ENCODE results near the gene ADCY9.

Gene ADCY9

DNA sequence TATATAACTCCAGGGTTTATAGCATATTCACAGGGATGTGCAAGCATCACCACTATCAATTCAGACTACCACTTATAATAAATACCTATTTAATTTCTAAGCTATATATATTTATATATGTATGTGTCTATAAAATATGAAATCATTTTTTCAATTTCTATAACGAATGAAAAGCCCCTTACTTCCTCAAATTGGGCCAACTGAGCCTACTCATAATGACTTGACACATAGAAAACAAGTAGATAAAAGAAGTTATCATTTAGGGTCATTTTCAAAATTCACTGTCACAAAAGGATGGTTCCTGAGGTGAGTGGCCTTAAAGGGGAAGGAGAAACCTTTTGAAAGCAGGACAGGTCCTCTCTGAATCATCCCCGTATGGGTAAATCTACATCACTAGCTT, 114.1 kb downstream of the ADCY9 start:
- no peak for DNase-seq (ENCODE audit: low spot score)
- ChIA-PET CTCF (no interaction called here), POLR2A (ENCODE audit: low non-redundant PET) (no interaction called here)
- no peak overlapping the region for H3K27ac ChIP-seq
- no peak for TF ChIP-seq CTCF (conservative IDR thresholded peaks at IDR 0.05; ENCODE audit: low read depth)

GRCh38 chr16:3999479-4000325, 116.5 kb downstream of the ADCY9 start:
- no peak for TF ChIP-seq CTCF (conservative IDR thresholded peaks at IDR 0.05; ENCODE audit: low read depth)
- CTCF ChIA-PET, result interaction anchor here (1.6 kb wide), 1 partner anchor 16 kb away, joined by 5 read pairs; no protein-coding TSS in a partner anchor
- no peak overlapping the region for H3K27ac ChIP-seq
- no peak for DNase-seq (ENCODE audit: low spot score)
- POLR2A ChIA-PET (ENCODE audit: low non-redundant PET), result no interaction called here

- CTCF ChIA-PET, result interaction anchor here (0.9 to 1.6 kb wide), 2 partner anchors 16 to 255 kb away, joined by 3 to 5 read pairs; no protein-coding TSS in a partner anchor
- TF ChIP-seq CTCF (conservative IDR thresholded peaks at IDR 0.05; ENCODE audit: low read depth), result no peak
Measured at GRCh38 chr16:3998793-3999478, 117.3 kb downstream of the ADCY9 start.

DNA sequence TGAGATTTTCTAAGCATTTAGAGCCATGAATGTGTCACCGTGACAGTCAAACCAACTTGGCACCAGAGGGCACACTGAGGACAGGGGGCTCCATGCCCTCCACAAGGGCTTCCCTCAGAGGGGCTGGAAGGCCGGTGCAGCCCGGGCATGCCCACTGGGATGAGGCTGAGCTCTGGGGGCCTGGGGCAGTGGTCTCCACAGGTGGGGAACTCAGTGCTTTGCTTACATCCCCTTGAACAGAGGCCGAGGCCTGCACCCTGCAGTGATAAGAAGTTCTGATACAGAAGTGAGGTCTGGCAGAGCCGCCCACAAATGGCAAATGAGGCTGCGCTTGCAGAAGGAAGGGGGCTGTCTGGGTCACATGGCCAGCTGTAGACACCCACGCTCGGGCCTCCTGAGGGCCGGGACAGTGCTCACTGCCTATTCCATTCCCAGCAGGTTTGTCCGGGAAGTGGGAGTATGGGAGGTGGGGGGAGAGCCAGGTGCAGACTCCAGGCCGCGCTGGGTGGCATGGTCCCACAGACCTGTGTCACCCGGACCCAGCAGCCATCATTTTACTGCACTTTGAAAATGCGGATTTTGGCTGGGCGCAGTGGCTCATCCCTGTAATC, 118.9 kb downstream of the ADCY9 start:
- no peak for DNase-seq (ENCODE audit: low spot score)
- ChIA-PET CTCF (interaction anchor here (0.6 kb wide), 1 partner anchor 15 kb away, joined by 3 read pairs; no protein-coding TSS in a partner anchor), POLR2A (ENCODE audit: low non-redundant PET) (no interaction called here)
- no peak overlapping the region for H3K27ac ChIP-seq
- TF ChIP-seq CTCF (conservative IDR thresholded peaks at IDR 0.05; ENCODE audit: low read depth), result no peak

More at GRCh38 chr16:3998793-3999478, 117.3 kb downstream of the ADCY9 start:
- POLR2A ChIA-PET (ENCODE audit: low non-redundant PET), result no interaction called here
- no peak overlapping the region for H3K27ac ChIP-seq
- no peak for DNase-seq (ENCODE audit: low spot score)

DNA sequence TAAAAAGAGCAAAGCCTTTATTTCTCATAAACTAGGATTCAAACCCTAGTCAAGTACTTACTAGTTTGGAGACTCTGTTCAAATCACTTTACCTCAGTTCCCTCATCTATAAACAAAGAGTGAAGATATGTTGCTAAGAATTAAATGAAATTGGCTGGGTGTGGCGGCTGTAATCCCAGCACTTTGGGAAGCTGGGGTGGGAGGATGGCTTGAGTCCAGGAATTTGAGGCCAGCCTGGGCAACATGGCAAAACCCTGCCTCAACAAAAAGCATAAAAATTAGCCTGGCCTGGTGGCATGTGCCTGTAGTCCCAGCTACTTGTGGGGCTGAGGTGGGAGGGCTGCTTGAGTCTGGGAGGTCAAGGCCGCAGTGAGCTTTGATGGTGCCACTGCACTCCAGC, 121.2 kb downstream of the ADCY9 start:
- H3K27ac ChIP-seq, result no peak overlapping the region
- TF ChIP-seq CTCF (conservative IDR thresholded peaks at IDR 0.05; ENCODE audit: low read depth), result no peak
- DNase-seq (ENCODE audit: low spot score), result no peak
- ChIA-PET CTCF (interaction anchor here (0.5 to 0.7 kb wide), 2 partner anchors 172 to 868 kb away, joined by 3 to 4 read pairs; no protein-coding TSS in a partner anchor), POLR2A (ENCODE audit: low non-redundant PET) (no interaction called here)

DNA sequence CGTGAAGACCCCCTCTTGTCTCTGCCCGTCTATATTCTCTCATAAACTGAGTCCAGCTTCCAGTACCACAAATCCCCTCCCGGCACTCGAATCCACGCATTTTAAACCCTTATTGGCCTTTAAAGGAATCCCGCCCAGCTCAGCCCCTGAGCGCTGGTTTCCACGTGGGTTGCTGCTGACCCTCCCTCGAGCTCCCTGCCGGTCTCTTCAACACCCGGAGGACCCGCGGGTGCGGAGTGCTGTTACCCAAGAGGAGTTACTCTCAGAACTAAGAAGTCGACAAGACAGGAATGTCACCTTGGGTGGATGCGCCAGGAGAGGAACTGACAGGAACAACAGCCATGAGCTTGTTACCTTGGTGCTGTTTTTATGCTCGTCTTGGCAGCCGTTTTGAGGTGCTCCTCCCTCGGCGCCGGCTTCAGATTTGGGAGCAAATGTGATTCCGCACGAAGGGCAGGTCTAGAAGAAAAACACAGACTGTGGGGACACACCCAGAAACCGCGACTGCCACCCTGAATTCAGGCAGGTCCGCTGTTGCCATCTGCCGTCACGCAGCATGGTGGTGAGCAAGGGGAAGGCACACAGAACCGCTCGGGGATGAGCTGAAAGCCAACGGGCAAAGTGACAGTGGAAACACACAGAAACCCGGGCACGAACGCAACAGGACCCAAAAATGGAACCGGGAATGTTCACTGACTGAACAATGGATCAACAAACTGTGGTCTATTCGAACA, 123.0 kb downstream of the ADCY9 start:
- POLR2A ChIA-PET (ENCODE audit: low non-redundant PET), result no interaction called here

More for the DNA sequence above, 123.0 kb downstream of the ADCY9 start:
- no peak for DNase-seq (ENCODE audit: low spot score)
- CTCF ChIA-PET, result no interaction called here
- TF ChIP-seq CTCF (conservative IDR thresholded peaks at IDR 0.05; ENCODE audit: low read depth), result no peak
- H3K27ac ChIP-seq, result no peak overlapping the region
